Caco-2 (cell line): ENCODE results near the gene CDK5R1. TPM values are rescaled to one million over a fixed set of nuclear protein-coding genes. Genes with fewer than 3 reads are reported as not detected.
"Not testable (repeated sequence)": the region's sequence is repeated elsewhere in the genome, so short reads cannot be mapped to it uniquely, and the experiment has no call there.

ENCODE experiments used
- BruUV-seq: library from RNA; stranded (reverse); fragments of 400-500 nt; replicated peaks from 2 replicates; lab custom pipeline; 2021; lab: Mats Ljungman, UMichigan
- CTCF ChIA-PET: fragments of 300-600 bp; sonication (Branson Sonifier 250); formaldehyde crosslinking; loops from one replicate; lab custom pipeline; 2022; ENCODE audit warnings: antibody characterized with exemption; lab: Charles Lee
- POLR2A ChIA-PET: fragments of 300-600 bp; sonication (Branson Sonifier 250); formaldehyde crosslinking; loops from one replicate; lab custom pipeline; 2022; ENCODE audit warnings: antibody characterized with exemption; lab: Charles Lee
- DNase-seq, 2 experiments: peaks; one replicate each; pipeline versions ENCODE4 v3.0.0 to v3.0.0-alpha.2; 2020 to 2022
- H3K27me3 ChIP-seq: replicated peaks from 2 replicates; pipeline ENCODE4 v1.6.0; 2011; ENCODE audit warnings: low read length; ENCODE audit not compliant: control insufficient read depth, insufficient read depth
- H3K36me3 ChIP-seq: 2 replicates; pipeline ENCODE4 v1.5.1; 2011; ENCODE audit warnings: low read length; ENCODE audit not compliant: control insufficient read depth, insufficient read depth
- H3K4me1 ChIP-seq: fragments of 250-450 bp; sonication (Bioruptor Pico); 2 replicates; pipeline ENCODE4 v1.5.1; 2020; ENCODE audit warnings: mild to moderate bottlenecking
- H3K4me3 ChIP-seq: 2 replicates; pipeline ENCODE4 v1.5.1; 2011; ENCODE audit warnings: low read depth, mild to moderate bottlenecking, control low read depth, low read length
- H3K9me3 ChIP-seq: fragments of 250-450 bp; sonication (Bioruptor Pico); 2 replicates; pipeline ENCODE4 v1.5.1; 2020; ENCODE audit warnings: mild to moderate bottlenecking, moderate library complexity
- H3K27ac Mint-ChIP-seq: one replicate; pipeline ENCODE4 v1.8.0; 2022; ENCODE audit warnings: mixed read lengths; ENCODE audit not compliant: unreplicated experiment
- H3K27me3 Mint-ChIP-seq: one replicate; pipeline ENCODE4 v1.8.0; 2022; ENCODE audit warnings: mixed read lengths; ENCODE audit not compliant: insufficient read depth, unreplicated experiment
- H3K36me3 Mint-ChIP-seq: one replicate; pipeline ENCODE4 v1.8.0; 2022; ENCODE audit warnings: mild to moderate bottlenecking, mixed read lengths; ENCODE audit not compliant: insufficient read depth, unreplicated experiment
- H3K4me1 Mint-ChIP-seq: one replicate; pipeline ENCODE4 v1.8.0; 2022; ENCODE audit warnings: low read depth, mixed read lengths; ENCODE audit not compliant: unreplicated experiment
- H3K4me3 Mint-ChIP-seq: one replicate; pipeline ENCODE4 v1.8.0; 2022; ENCODE audit warnings: mild to moderate bottlenecking, moderate library complexity, mixed read lengths; ENCODE audit not compliant: unreplicated experiment
- H3K9me3 Mint-ChIP-seq: one replicate; pipeline ENCODE4 v1.8.0; 2022; ENCODE audit warnings: mixed read lengths; ENCODE audit not compliant: unreplicated experiment
- intact Hi-C: fragments of 100-400 bp; cut with micrococcal nuclease; formaldehyde crosslinking; loops from one replicate; pipeline ENCODE4 v1.10.0; 2022; ENCODE audit not compliant: unreplicated experiment
- total RNA-seq: library from RNA; stranded (reverse); gene quantifications from 2 replicates; pipeline ENCODE4 v1.2.3, GENCODE V29; 2022
- TF ChIP-seq, protein P1 (sequence below), 2 experiments: fragments of 200-600 bp in 1 of 2; IDR thresholded peaks; 1 replicate in 1 of 2; 2 replicates in 1 of 2; pipeline versions ENCODE4 v1.5.1 to v1.8.0; 2011 to 2022; ENCODE audit warnings: antibody characterized with exemption in 1 of 2, control low read depth in 1 of 2, inconsistent platforms in 1 of 2, low read depth in 1 of 2, low read length in 1 of 2, mild to moderate bottlenecking in 1 of 2, moderate library complexity in 1 of 2; ENCODE audit not compliant: insufficient read depth in 1 of 2, severe bottlenecking in 1 of 2, unreplicated experiment in 1 of 2

The CDK5R1 gene
- total RNA-seq, 1 experiment from 2014 or later: 6.6 TPM

DNA sequence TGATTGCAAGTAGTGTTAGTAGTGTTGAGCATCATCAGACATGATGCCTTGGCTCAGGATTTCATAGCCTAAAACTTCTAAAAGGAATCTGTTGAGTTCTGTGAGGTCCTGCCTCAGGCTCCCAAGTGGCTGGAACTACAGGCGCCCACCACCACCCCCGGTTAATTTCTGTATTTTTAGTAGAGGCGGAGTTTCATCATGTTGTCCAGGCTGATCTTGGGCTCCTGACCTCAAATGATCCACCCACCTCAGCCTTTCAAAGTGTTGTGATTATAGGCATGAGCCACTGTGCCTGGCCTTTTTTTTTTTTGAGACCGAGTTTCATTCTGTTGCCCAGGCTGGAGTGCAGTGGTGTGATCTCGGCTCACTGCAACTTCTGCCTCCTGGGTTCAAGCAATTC, 36.8 kb upstream of the CDK5R1 start:
- no peaks in the 10 kb centered on the region for H3K27me3 Mint-ChIP-seq
- Histone ChIP-seq H3K9me3 (no peaks in the 10 kb centered on the region), H3K4me3 (no peak overlapping the region), H3K4me1 (peaks cover 9% of the 10 kb centered on the region), H3K36me3 (peaks cover 1% of the 10 kb centered on the region), H3K27me3 (no peaks in the 10 kb centered on the region)
- H3K9me3 Mint-ChIP-seq: no peaks in the 10 kb centered on the region
- peaks cover 98% of the 10 kb centered on the region for H3K36me3 Mint-ChIP-seq
- POLR2A ChIA-PET: no interaction called here
- TF ChIP-seq, protein P1, sequence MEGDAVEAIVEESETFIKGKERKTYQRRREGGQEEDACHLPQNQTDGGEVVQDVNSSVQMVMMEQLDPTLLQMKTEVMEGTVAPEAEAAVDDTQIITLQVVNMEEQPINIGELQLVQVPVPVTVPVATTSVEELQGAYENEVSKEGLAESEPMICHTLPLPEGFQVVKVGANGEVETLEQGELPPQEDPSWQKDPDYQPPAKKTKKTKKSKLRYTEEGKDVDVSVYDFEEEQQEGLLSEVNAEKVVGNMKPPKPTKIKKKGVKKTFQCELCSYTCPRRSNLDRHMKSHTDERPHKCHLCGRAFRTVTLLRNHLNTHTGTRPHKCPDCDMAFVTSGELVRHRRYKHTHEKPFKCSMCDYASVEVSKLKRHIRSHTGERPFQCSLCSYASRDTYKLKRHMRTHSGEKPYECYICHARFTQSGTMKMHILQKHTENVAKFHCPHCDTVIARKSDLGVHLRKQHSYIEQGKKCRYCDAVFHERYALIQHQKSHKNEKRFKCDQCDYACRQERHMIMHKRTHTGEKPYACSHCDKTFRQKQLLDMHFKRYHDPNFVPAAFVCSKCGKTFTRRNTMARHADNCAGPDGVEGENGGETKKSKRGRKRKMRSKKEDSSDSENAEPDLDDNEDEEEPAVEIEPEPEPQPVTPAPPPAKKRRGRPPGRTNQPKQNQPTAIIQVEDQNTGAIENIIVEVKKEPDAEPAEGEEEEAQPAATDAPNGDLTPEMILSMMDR (IDR thresholded peaks at IDR 0.05; ENCODE audit: insufficient read depth in 1 of 2, low read depth in 1 of 2, low read length in 1 of 2, severe bottlenecking in 1 of 2, unreplicated experiment in 1 of 2): no peak
- H3K4me1 Mint-ChIP-seq: peaks cover 15% of the 10 kb centered on the region
- no peak overlapping the region for H3K27ac Mint-ChIP-seq
- CTCF ChIA-PET: no interaction called here
- intact Hi-C loops: no loop called here
- DNase-seq: no peak
- no peak overlapping the region for H3K4me3 Mint-ChIP-seq
- BruUV-seq: no TSS peak

DNA sequence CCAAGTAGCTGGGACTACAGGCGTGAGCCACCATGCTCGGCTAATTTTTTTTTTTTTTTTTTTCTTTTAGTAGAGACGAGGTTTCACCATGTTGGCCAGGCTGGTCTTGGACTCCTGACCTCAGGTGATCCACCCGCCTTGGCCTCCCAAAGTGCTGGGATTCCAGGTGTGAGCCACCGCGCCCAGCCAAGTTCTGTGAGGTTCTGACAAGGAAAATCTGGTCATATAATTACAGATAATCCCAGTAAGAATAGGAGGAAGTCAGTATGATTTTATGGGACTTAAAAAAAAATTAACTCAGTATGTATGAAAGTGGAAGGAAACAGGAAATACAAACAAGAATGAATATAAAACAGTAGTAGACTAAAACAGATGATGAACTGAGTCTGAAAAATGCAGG, 36.4 kb upstream of the CDK5R1 start:
- CTCF ChIA-PET, H3K27me3 ChIP-seq, POLR2A ChIA-PET, H3K4me1 ChIP-seq, H3K4me3 ChIP-seq, H3K27me3 Mint-ChIP-seq, H3K36me3 ChIP-seq, BruUV-seq, DNase-seq, H3K4me3 Mint-ChIP-seq, H3K27ac Mint-ChIP-seq, H3K9me3 ChIP-seq, intact Hi-C loops, H3K9me3 Mint-ChIP-seq: not testable (repeated sequence)
- Mint-ChIP-seq H3K36me3 (peaks cover 98% of the 10 kb centered on the region), H3K4me1 (peaks cover 14% of the 10 kb centered on the region)

DNA sequence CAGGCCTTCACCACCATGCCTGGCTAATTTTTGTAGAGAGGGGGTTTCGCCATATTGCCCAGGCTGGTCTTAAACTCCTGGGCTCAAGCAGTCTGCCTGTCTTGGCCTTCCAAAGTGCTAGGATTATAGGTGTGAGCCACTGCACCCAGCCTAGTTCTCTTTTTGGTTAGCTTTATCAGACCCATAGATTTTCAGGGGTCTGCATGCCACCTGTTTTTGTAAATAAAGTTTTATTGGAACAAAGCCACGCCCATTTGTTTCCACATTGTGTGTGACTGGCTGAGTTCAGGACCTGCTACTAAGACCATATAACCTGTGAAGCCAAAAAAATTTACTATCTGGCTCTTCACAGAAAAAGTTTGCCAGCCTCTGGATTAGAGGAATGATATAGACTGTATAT, 34.9 kb upstream of the CDK5R1 start:
- TF ChIP-seq, protein P1 (IDR thresholded peaks at IDR 0.05; ENCODE audit: insufficient read depth in 1 of 2, low read depth in 1 of 2, low read length in 1 of 2, severe bottlenecking in 1 of 2, unreplicated experiment in 1 of 2): no peak

DNA sequence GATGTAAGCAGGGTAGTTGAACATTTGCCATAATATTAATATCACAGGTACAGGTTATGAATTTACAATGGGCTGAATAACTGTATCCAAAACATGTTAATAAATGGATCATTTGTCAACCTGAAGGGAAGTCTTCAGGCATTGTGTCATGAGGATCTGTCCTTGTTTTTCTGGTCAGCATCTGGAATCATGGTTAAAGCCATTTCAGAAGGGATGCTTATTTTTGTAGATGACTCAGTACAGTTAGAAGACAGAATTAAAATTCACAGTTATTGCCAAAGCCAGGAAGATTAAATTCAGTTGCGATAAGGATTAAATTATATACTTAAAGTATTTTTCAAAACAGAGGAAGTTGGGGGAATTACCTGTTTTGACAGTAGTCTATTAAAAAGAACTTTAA, 34.5 kb upstream of the CDK5R1 start:
- no peaks in the 10 kb centered on the region for H3K4me1 Mint-ChIP-seq
- peaks cover 96% of the 10 kb centered on the region for H3K36me3 Mint-ChIP-seq
- H3K4me1 ChIP-seq: no peaks in the 10 kb centered on the region; the same call in 1 of the 2 replicates
- ChIA-PET POLR2A (no interaction called here), CTCF (no interaction called here)
- peaks cover 1% of the 10 kb centered on the region for H3K36me3 ChIP-seq
- intact Hi-C loops: no loop called here
- H3K27me3 Mint-ChIP-seq: no peaks in the 10 kb centered on the region
- H3K4me3 Mint-ChIP-seq: no peak overlapping the region
- BruUV-seq: no TSS peak
- no peaks in the 10 kb centered on the region for H3K9me3 Mint-ChIP-seq
- H3K27me3 ChIP-seq: no peaks in the 10 kb centered on the region
- no peak for DNase-seq
- no peak overlapping the region for H3K27ac Mint-ChIP-seq
- H3K4me3 ChIP-seq: no peak overlapping the region
- TF ChIP-seq, protein P1 (IDR thresholded peaks at IDR 0.05; ENCODE audit: insufficient read depth in 1 of 2, low read depth in 1 of 2, low read length in 1 of 2, severe bottlenecking in 1 of 2, unreplicated experiment in 1 of 2): no peak
- H3K9me3 ChIP-seq: no peaks in the 10 kb centered on the region

More for the DNA sequence above, 34.9 kb upstream of the CDK5R1 start:
- no peak overlapping the region for H3K4me3 ChIP-seq
- DNase-seq: no peak
- POLR2A ChIA-PET: no interaction called here
- H3K27me3 Mint-ChIP-seq: no peaks in the 10 kb centered on the region
- H3K27ac Mint-ChIP-seq: no peak overlapping the region
- CTCF ChIA-PET: no interaction called here
- H3K36me3 Mint-ChIP-seq: peaks cover 96% of the 10 kb centered on the region
- H3K4me1 Mint-ChIP-seq: peaks cover under 1% of the 10 kb centered on the region
- no peak overlapping the region for H3K4me3 Mint-ChIP-seq
- H3K36me3 ChIP-seq: peaks cover 1% of the 10 kb centered on the region
- BruUV-seq: no TSS peak
- no peaks in the 10 kb centered on the region for H3K27me3 ChIP-seq
- H3K4me1 ChIP-seq: no peaks in the 10 kb centered on the region; the same call in 1 of the 2 replicates
- H3K9me3 ChIP-seq: no peaks in the 10 kb centered on the region
- H3K9me3 Mint-ChIP-seq: no peaks in the 10 kb centered on the region
- intact Hi-C loops: no loop called here
